Liver (tissue), 9 donors: ENCODE data around the gene TMEM184A. TPM values are rescaled to one million over a fixed set of nuclear protein-coding genes. Genes with fewer than 3 reads are reported as not detected.

ENCODE experiments used
- DNase-seq: peaks from one replicate; pipeline ENCODE4 v3.0.0-alpha.2; 2017; ENCODE audit warnings: low spot score
- H3K27ac ChIP-seq, 2 donors: one replicate each; pipeline ENCODE4 v1.7.0; 2013; ENCODE audit warnings: inconsistent platforms in 2 of 2, low read length in 2 of 2, control low read depth in 1 of 2, low read depth in 1 of 2, mild to moderate bottlenecking in 1 of 2
- H3K27me3 ChIP-seq, 4 donors: one replicate each; pipeline versions ENCODE4 v1.6.1 to v1.7.0; 2013; ENCODE audit warnings: low read length in 3 of 4, inconsistent platforms in 1 of 4, mild to moderate bottlenecking in 1 of 4, moderate library complexity in 1 of 4; ENCODE audit not compliant: control insufficient read depth in 4 of 4, insufficient read depth in 4 of 4
- H3K36me3 ChIP-seq, 4 donors: one replicate each; pipeline versions ENCODE4 v1.6.1 to v1.7.0; 2013; ENCODE audit warnings: low read length in 3 of 4, mild to moderate bottlenecking in 3 of 4, low read depth in 1 of 4, moderate library complexity in 1 of 4; ENCODE audit not compliant: control insufficient read depth in 4 of 4, insufficient read depth in 3 of 4
- H3K4me1 ChIP-seq, 4 donors: one replicate each; pipeline versions ENCODE4 v1.6.1 to v1.7.0; 2013; ENCODE audit warnings: low read length in 3 of 4, mild to moderate bottlenecking in 3 of 4, moderate library complexity in 1 of 4; ENCODE audit not compliant: control insufficient read depth in 4 of 4, insufficient read depth in 4 of 4
- H3K4me3 ChIP-seq, 3 donors: one replicate each; pipeline versions ENCODE4 v1.6.1 to v1.7.0; 2013; ENCODE audit warnings: low read length in 3 of 3, control low read depth in 1 of 3, low read depth in 1 of 3, mild to moderate bottlenecking in 1 of 3
- H3K9ac ChIP-seq, 2 donors: one replicate each; pipeline ENCODE4 v1.7.0; 2013; ENCODE audit warnings: low read length in 2 of 2, mild to moderate bottlenecking in 2 of 2, moderate library complexity in 2 of 2, control low read depth in 1 of 2, low read depth in 1 of 2
- H3K9me3 ChIP-seq, 4 donors: one replicate each; pipeline versions ENCODE4 v1.6.1 to v1.7.0; 2013; ENCODE audit warnings: low read length in 3 of 4; ENCODE audit not compliant: control insufficient read depth in 4 of 4
- CTCF ChIP-seq: fragments of 150-350 bp; IDR thresholded peaks from 2 replicates; pipeline ENCODE4 v1.5.1; 2017; ENCODE audit warnings: improper control_type of control experiment, low read depth, low read length; ENCODE audit not compliant: missing input control
- FOXA2 ChIP-seq: IDR thresholded peaks from 2 replicates; pipeline ENCODE4 v1.6.1; 2016; ENCODE audit warnings: antibody characterized with exemption
- GABPA ChIP-seq, 2 donors: IDR thresholded peaks in 1 of 2; conservative IDR thresholded peaks in 1 of 2; 2 replicates each; pipeline ENCODE4 v1.6.1; 2016; ENCODE audit warnings: antibody characterized with exemption in 2 of 2, mild to moderate bottlenecking in 1 of 2, moderate library complexity in 1 of 2
- HNF4A ChIP-seq, 2 donors: conservative IDR thresholded peaks; 2 replicates each; pipeline ENCODE4 v1.6.1; 2016; ENCODE audit warnings: antibody characterized with exemption in 2 of 2, mild to moderate bottlenecking in 2 of 2
- MAX ChIP-seq: IDR thresholded peaks from 2 replicates; pipeline ENCODE4 v1.6.1; 2016; ENCODE audit warnings: antibody characterized with exemption
- NR2F2 ChIP-seq: IDR thresholded peaks from 2 replicates; pipeline ENCODE4 v1.6.1; 2016; ENCODE audit warnings: antibody characterized with exemption
- RAD21 ChIP-seq, 2 donors: IDR thresholded peaks; 2 replicates each; pipeline ENCODE4 v1.6.1; 2016; ENCODE audit warnings: antibody characterized with exemption in 2 of 2, mild to moderate bottlenecking in 2 of 2
- TAF1 ChIP-seq: conservative IDR thresholded peaks from 2 replicates; pipeline ENCODE4 v1.6.1; 2016; ENCODE audit warnings: antibody characterized with exemption, mild to moderate bottlenecking
- ZBTB33 ChIP-seq: IDR thresholded peaks from 2 replicates; pipeline ENCODE4 v1.6.1; 2016; ENCODE audit warnings: antibody characterized with exemption
- WGBS: extraction: QIAGEN DNeasy Blood & Tissue Kit; methylation state at CpG from one replicate; pipeline ENCODE4 v1.1.7; 2013; 5-methylcytosine and 5-hydroxymethylcytosine counted together
- polyA plus RNA-seq, 2 donors: library from polyadenylated mRNA; stranded (reverse) in 1 of 2; unstranded in 1 of 2; fragments of 200-250 nt in 1 of 2; fragments of >200 nt in 1 of 2; fragmentation: Nextera tagmentation in 1 of 2; extraction: Ambion mirVana in 1 of 2; gene quantifications; one replicate each; pipeline versions ENCODE4 v1.2.1 to v1.2.3, GENCODE V29; 2013 to 2015
- total RNA-seq, 2 donors: library from RNA; depleted of rRNA; stranded (reverse); fragments of >200 nt; gene quantifications; one replicate each; pipeline ENCODE4 v1.2.3, GENCODE V29; 2014
- donor health status: healthy.
- donor health status: healthy.
- donor health status: healthy.
- donor health status: healthy.
- donor health status: healthy.

The TMEM184A gene
- total and polyA plus RNA-seq, 4 donors = 1.6 to 12.6 (median 11.4) TPM

- no peaks in the 10 kb centered on the region for H3K27me3 ChIP-seq
- 87% methylated on average over 24 of the region's 24 CpGs for WGBS
These were observed 46.0 kb upstream of the TMEM184A start for GRCh38 chr7:1601956-1602355.

GRCh38 chr7:1599640-1600395, 43.8 kb upstream of the TMEM184A start:
- no peak overlapping the region for H3K4me3 ChIP-seq
- no peak for TF ChIP-seq MAX
- TF ChIP-seq ZBTB33 = no peak
- no peak for TF ChIP-seq CTCF
- no peaks in the 10 kb centered on the region for H3K9me3 ChIP-seq
- DNase-seq = no peak
- H3K9ac ChIP-seq = no peak overlapping the region
- H3K4me1 ChIP-seq = no peaks in the 10 kb centered on the region
- 87% methylated on average over 29 of the region's 29 CpGs for WGBS
- H3K36me3 ChIP-seq = no peaks in the 10 kb centered on the region
- no peak overlapping the region for H3K27ac ChIP-seq
- no peaks in the 10 kb centered on the region for H3K27me3 ChIP-seq

More at GRCh38 chr7:1601956-1602355, 46.0 kb upstream of the TMEM184A start:
- Histone ChIP-seq H3K27ac (no peak overlapping the region), H3K9me3 (no peaks in the 10 kb centered on the region), H3K4me3 (no peak overlapping the region), H3K9ac (no peak overlapping the region), H3K36me3 (no peaks in the 10 kb centered on the region), H3K4me1 (no peaks in the 10 kb centered on the region)
- TF ChIP-seq RAD21 (IDR thresholded peaks at IDR 0.05) = no peak
- no peak for TF ChIP-seq HNF4A (conservative IDR thresholded peaks at IDR 0.05)
- TF ChIP-seq NR2F2 = no peak
- no peak for TF ChIP-seq CTCF
- no peak for TF ChIP-seq TAF1
- TF ChIP-seq FOXA2 = no peak
- no peak for TF ChIP-seq GABPA (IDR thresholded peaks at IDR 0.05 in 1 of 2, conservative IDR thresholded peaks at IDR 0.05 in 1 of 2)
- no peak for DNase-seq
